ENCODE data around the gene SRGAP2C.
"Not testable (repeated sequence)": the region's sequence is repeated elsewhere in the genome, so short reads cannot be mapped to it uniquely, and the experiment has no call there.

The SRGAP2C gene

GRCh38 chr1:121178197-121178596 is 6.6 kb upstream of the SRGAP2C start:
- H3K4me3 ChIP-seq (replicated peaks; ENCODE audit: low read depth, low read length); DNase-seq (ENCODE audit: extremely low read depth, low read depth): not testable (repeated sequence)

- H3K4me3 ChIP-seq (replicated peaks; ENCODE audit: low read depth, low read length): peak overlapping the region; percentile 44
- not testable (repeated sequence) for DNase-seq (ENCODE audit: extremely low read depth, low read depth)
These were observed 908 bp upstream of the SRGAP2C start for GRCh38 chr1:121183867-121184266.

- peak overlapping the region; percentile 31 for H3K4me3 ChIP-seq (replicated peaks; ENCODE audit: low read depth, low read length)
- DNase-seq (ENCODE audit: extremely low read depth, low read depth): not testable (repeated sequence)
These were observed 449 bp downstream of the SRGAP2C start for GRCh38 chr1:121185140-121185708.

- DNase-seq (ENCODE audit: extremely low read depth, low read depth): not testable (repeated sequence)
- H3K4me3 ChIP-seq (replicated peaks; ENCODE audit: low read depth, low read length): peak overlapping the region; percentile 27
These were observed 1.4 kb downstream of the SRGAP2C start for GRCh38 chr1:121186191-121186590.

GRCh38 chr1:121187914-121188313 is 3.1 kb downstream of the SRGAP2C start:
- DNase-seq (ENCODE audit: extremely low read depth, low read depth): not testable (repeated sequence)
- H3K4me3 ChIP-seq (replicated peaks; ENCODE audit: low read depth, low read length): peak overlapping the region; percentile 34

GRCh38 chr1:121192512-121192911 is 7.7 kb downstream of the SRGAP2C start:
- not testable (repeated sequence) for DNase-seq (ENCODE audit: extremely low read depth, low read depth); H3K4me3 ChIP-seq (replicated peaks; ENCODE audit: low read depth, low read length)

- not testable (repeated sequence) for H3K4me3 ChIP-seq (replicated peaks; ENCODE audit: low read depth, low read length); DNase-seq (ENCODE audit: extremely low read depth, low read depth)
These were observed 12.5 kb downstream of the SRGAP2C start for GRCh38 chr1:121197095-121197882.

- not testable (repeated sequence) for H3K4me3 ChIP-seq (replicated peaks; ENCODE audit: low read depth, low read length); DNase-seq (ENCODE audit: extremely low read depth, low read depth)
These were observed 15.0 kb downstream of the SRGAP2C start for GRCh38 chr1:121199763-121200162.

- not testable (repeated sequence) for DNase-seq (ENCODE audit: extremely low read depth, low read depth); H3K4me3 ChIP-seq (replicated peaks; ENCODE audit: low read depth, low read length)
These were observed 15.5 kb downstream of the SRGAP2C start for GRCh38 chr1:121200232-121200631.

GRCh38 chr1:121200985-121201981 is 16.5 kb downstream of the SRGAP2C start:
- not testable (repeated sequence) for H3K4me3 ChIP-seq (replicated peaks; ENCODE audit: low read depth, low read length); DNase-seq (ENCODE audit: extremely low read depth, low read depth)

- H3K4me3 ChIP-seq (replicated peaks; ENCODE audit: low read depth, low read length); DNase-seq (ENCODE audit: extremely low read depth, low read depth): not testable (repeated sequence)
These were observed 18.2 kb downstream of the SRGAP2C start for GRCh38 chr1:121202986-121203385.

GRCh38 chr1:121205786-121206711 is 21.3 kb downstream of the SRGAP2C start:
- not testable (repeated sequence) for H3K4me3 ChIP-seq (replicated peaks; ENCODE audit: low read depth, low read length); DNase-seq (ENCODE audit: extremely low read depth, low read depth)

GRCh38 chr1:121207328-121207727 is 22.6 kb downstream of the SRGAP2C start:
- not testable (repeated sequence) for H3K4me3 ChIP-seq (replicated peaks; ENCODE audit: low read depth, low read length); DNase-seq (ENCODE audit: extremely low read depth, low read depth)

- DNase-seq (ENCODE audit: extremely low read depth, low read depth); H3K4me3 ChIP-seq (replicated peaks; ENCODE audit: low read depth, low read length): not testable (repeated sequence)
These were observed 23.6 kb downstream of the SRGAP2C start for GRCh38 chr1:121208375-121208774.

GRCh38 chr1:121210778-121211177 is 26.0 kb downstream of the SRGAP2C start:
- not testable (repeated sequence) for DNase-seq (ENCODE audit: extremely low read depth, low read depth); H3K4me3 ChIP-seq (replicated peaks; ENCODE audit: low read depth, low read length)

GRCh38 chr1:121213491-121213890 is 28.7 kb downstream of the SRGAP2C start:
- H3K4me3 ChIP-seq (replicated peaks; ENCODE audit: low read depth, low read length); DNase-seq (ENCODE audit: extremely low read depth, low read depth): not testable (repeated sequence)

- DNase-seq (ENCODE audit: extremely low read depth, low read depth); H3K4me3 ChIP-seq (replicated peaks; ENCODE audit: low read depth, low read length): not testable (repeated sequence)
These were observed 29.9 kb downstream of the SRGAP2C start for GRCh38 chr1:121214544-121215156.

All from HFF-Myc (cell line).